CD14-positive monocyte (primary cell): ENCODE measurements around the gene EXOC4. TPM values are rescaled to one million over a fixed set of nuclear protein-coding genes. Genes with fewer than 3 reads are reported as not detected.

Experiments used
- DNase-seq, 3 donors: peaks; one replicate each; pipeline ENCODE4 v3.0.0-alpha.2; 2011 to 2022
- H2AFZ ChIP-seq: 2 replicates; pipeline ENCODE4 v1.6.0; 2012; ENCODE audit warnings: mild to moderate bottlenecking, low read depth, low read length, inconsistent platforms; ENCODE audit not compliant: insufficient read depth, poor library complexity, severe bottlenecking
- H3K27ac ChIP-seq, 2 donors: 1 replicate in 1 of 2; 2 replicates in 1 of 2; pipeline ENCODE4 v1.5.1; 2012 to 2013; ENCODE audit warnings: low read length in 2 of 2, control low read depth in 1 of 2, inconsistent platforms in 1 of 2, low read depth in 1 of 2, mild to moderate bottlenecking in 1 of 2
- H3K27me3 ChIP-seq, 2 donors: one replicate each; pipeline versions ENCODE4 v1.6.0 to v1.6.1; 2011 to 2013; ENCODE audit warnings: low read length in 2 of 2; ENCODE audit not compliant: control insufficient read depth in 2 of 2, insufficient read depth in 2 of 2
- H3K36me3 ChIP-seq, 2 donors: replicated peaks in 1 of 2; 1 replicate in 1 of 2; 2 replicates in 1 of 2; pipeline versions ENCODE4 v1.5.1 to v1.6.1; 2012 to 2013; ENCODE audit warnings: low read length in 2 of 2, control low read depth in 1 of 2, inconsistent platforms in 1 of 2, mild to moderate bottlenecking in 1 of 2; ENCODE audit not compliant: insufficient read depth in 2 of 2, control insufficient read depth in 1 of 2
- H3K4me1 ChIP-seq, 2 donors: 1 replicate in 1 of 2; 2 replicates in 1 of 2; pipeline versions ENCODE4 v1.5.1 to v1.6.1; 2012 to 2013; ENCODE audit warnings: low read length in 2 of 2, control low read depth in 1 of 2, inconsistent platforms in 1 of 2, mild to moderate bottlenecking in 1 of 2, moderate library complexity in 1 of 2; ENCODE audit not compliant: insufficient read depth in 2 of 2, control insufficient read depth in 1 of 2
- H3K4me2 ChIP-seq: replicated peaks from 2 replicates; pipeline ENCODE3; 2012; ENCODE audit warnings: low read length, moderate library complexity, mild to moderate bottlenecking; ENCODE audit not compliant: poor library complexity, severe bottlenecking; ENCODE audit errors: extremely low read depth
- H3K4me3 ChIP-seq, 3 experiments: fragments of 200-600 bp in 1 of 3; sonication (generic) in 1 of 3; replicated peaks in 1 of 3; 1 replicate in 2 of 3; 2 replicates in 1 of 3; pipeline ENCODE4 v1.5.1; 2011 to 2013; ENCODE audit warnings: low read length in 3 of 3, mild to moderate bottlenecking in 3 of 3, control low read depth in 2 of 3, low read depth in 2 of 3, inconsistent platforms in 1 of 3, moderate library complexity in 1 of 3
- H3K79me2 ChIP-seq: 2 replicates; pipeline ENCODE4 v1.6.0; 2012; ENCODE audit warnings: mild to moderate bottlenecking, control low read depth, inconsistent platforms, low read length, moderate library complexity; ENCODE audit not compliant: insufficient read depth
- H3K9ac ChIP-seq: 2 replicates; pipeline ENCODE4 v1.6.0; 2017; ENCODE audit warnings: low read length, mild to moderate bottlenecking; ENCODE audit not compliant: insufficient read depth, poor library complexity, severe bottlenecking
- H3K9me3 ChIP-seq, 2 donors: replicated peaks in 1 of 2; 1 replicate in 1 of 2; 2 replicates in 1 of 2; pipeline versions ENCODE4 v1.5.1 to v1.6.1; 2012 to 2013; ENCODE audit warnings: low read length in 2 of 2, control low read depth in 1 of 2; ENCODE audit not compliant: control insufficient read depth in 1 of 2, insufficient read depth in 1 of 2
- H4K20me1 ChIP-seq: 2 replicates; pipeline ENCODE4 v1.6.0; 2012; ENCODE audit warnings: mild to moderate bottlenecking, low read length, control low read depth, moderate library complexity; ENCODE audit not compliant: insufficient read depth
- H3K27ac Mint-ChIP-seq, 7 donors: one replicate each; pipeline ENCODE4 v1.8.0; 2020; ENCODE audit warnings: mild to moderate bottlenecking in 7 of 7, mixed read lengths in 7 of 7, moderate library complexity in 6 of 7, inconsistent platforms in 2 of 7
- H3K27me3 Mint-ChIP-seq, 3 donors: one replicate each; pipeline ENCODE4 v1.8.0; 2021 to 2022; ENCODE audit warnings: low read depth in 3 of 3, mild to moderate bottlenecking in 3 of 3, mixed read lengths in 3 of 3, moderate library complexity in 3 of 3, inconsistent platforms in 1 of 3
- H3K36me3 Mint-ChIP-seq, 2 donors: one replicate each; pipeline ENCODE4 v1.8.0; 2020; ENCODE audit warnings: mixed read lengths in 2 of 2, inconsistent platforms in 1 of 2, mild to moderate bottlenecking in 1 of 2
- H3K4me1 Mint-ChIP-seq: one replicate; pipeline ENCODE4 v1.8.0; 2020; ENCODE audit warnings: mild to moderate bottlenecking, mixed read lengths
- H3K4me3 Mint-ChIP-seq, 2 donors: one replicate each; pipeline ENCODE4 v1.8.0; 2020; ENCODE audit warnings: mild to moderate bottlenecking in 2 of 2, mixed read lengths in 2 of 2, moderate library complexity in 1 of 2
- H3K9me3 Mint-ChIP-seq, 7 donors: one replicate each; pipeline ENCODE4 v1.8.0; 2020 to 2022; ENCODE audit warnings: mixed read lengths in 7 of 7, mild to moderate bottlenecking in 6 of 7, moderate library complexity in 6 of 7, inconsistent platforms in 2 of 7
- WGBS: methylation state at CpG from one replicate; pipeline ENCODE4 v1.1.5; 2013; ENCODE audit warnings: missing lambda C conversion rate; ENCODE audit not compliant: insufficient coverage; 5-methylcytosine and 5-hydroxymethylcytosine counted together
- intact Hi-C, 2 donors: fragments of 100-400 bp; cut with micrococcal nuclease; formaldehyde crosslinking; loops; one replicate each; pipeline versions ENCODE4 v1.15.0 to v1.15.1; 2023
- polyA plus RNA-seq, 3 donors: library from polyadenylated mRNA; depleted of rRNA in 1 of 3; unstranded in 2 of 3; stranded (reverse) in 1 of 3; fragments of 300-500 nt in 2 of 3; fragments of >200 nt in 1 of 3; fragmentation: Illumina TruSeq in 2 of 3; gene quantifications; 1 replicate in 2 of 3; 2 replicates in 1 of 3; pipeline ENCODE4 v1.2.3, GENCODE V29; 2012 to 2021
- TF ChIP-seq, protein P1 (sequence below): fragments of 200-600 bp; IDR thresholded peaks from one replicate; pipeline ENCODE4 v1.8.0; 2022; ENCODE audit warnings: antibody characterized with exemption, mild to moderate bottlenecking

The EXOC4 gene
- polyA plus RNA-seq, 3 donors, result 20.6 to 22.3 (median 22.3) TPM

DNA sequence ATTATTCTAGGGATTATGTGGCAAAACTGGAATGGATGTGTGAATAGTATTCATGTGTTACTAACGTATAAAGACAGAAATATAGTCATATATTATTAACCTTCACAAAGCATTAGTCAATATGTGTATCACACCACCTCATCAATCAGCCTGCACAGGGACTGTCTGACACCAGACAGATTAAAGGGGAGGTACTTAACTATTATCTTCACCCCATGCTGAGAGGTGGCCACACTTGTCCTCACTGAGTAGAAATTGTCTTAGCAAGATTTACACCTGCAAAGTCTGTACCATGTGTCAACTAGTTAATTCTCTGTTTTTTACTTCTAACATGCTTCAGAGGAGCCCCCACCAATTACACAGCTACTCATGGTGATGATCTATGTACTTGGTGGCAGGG is 727.9 kb downstream of the EXOC4 start:
- intact Hi-C loops, result no loop called here
- H3K9me3 ChIP-seq, result no peaks in the 10 kb centered on the region
- H3K79me2 ChIP-seq, result no peaks in the 10 kb centered on the region
- peaks cover 0 to 4% (median 2%) of the 10 kb centered on the region in 7 donors for H3K9me3 Mint-ChIP-seq
- no peak overlapping the region for H3K4me2 ChIP-seq
- no peak overlapping the region for H3K4me3 ChIP-seq
- H4K20me1 ChIP-seq, result no peaks in the 10 kb centered on the region
- H3K4me1 Mint-ChIP-seq, result peaks cover 2% of the 10 kb centered on the region
- no peaks in the 10 kb centered on the region for H3K4me1 ChIP-seq
- H3K36me3 Mint-ChIP-seq, result peaks cover 2 to 3% of the 10 kb centered on the region in 2 donors
- no peak overlapping the region for H3K27ac Mint-ChIP-seq
- H3K27ac ChIP-seq, result no peak overlapping the region
- H2AFZ ChIP-seq, result no peak overlapping the region
- H3K9ac ChIP-seq, result no peak overlapping the region
- no peak for DNase-seq
- WGBS, result no CpG with 5 or more reads among the region's 1 CpG
- TF ChIP-seq, protein P1, sequence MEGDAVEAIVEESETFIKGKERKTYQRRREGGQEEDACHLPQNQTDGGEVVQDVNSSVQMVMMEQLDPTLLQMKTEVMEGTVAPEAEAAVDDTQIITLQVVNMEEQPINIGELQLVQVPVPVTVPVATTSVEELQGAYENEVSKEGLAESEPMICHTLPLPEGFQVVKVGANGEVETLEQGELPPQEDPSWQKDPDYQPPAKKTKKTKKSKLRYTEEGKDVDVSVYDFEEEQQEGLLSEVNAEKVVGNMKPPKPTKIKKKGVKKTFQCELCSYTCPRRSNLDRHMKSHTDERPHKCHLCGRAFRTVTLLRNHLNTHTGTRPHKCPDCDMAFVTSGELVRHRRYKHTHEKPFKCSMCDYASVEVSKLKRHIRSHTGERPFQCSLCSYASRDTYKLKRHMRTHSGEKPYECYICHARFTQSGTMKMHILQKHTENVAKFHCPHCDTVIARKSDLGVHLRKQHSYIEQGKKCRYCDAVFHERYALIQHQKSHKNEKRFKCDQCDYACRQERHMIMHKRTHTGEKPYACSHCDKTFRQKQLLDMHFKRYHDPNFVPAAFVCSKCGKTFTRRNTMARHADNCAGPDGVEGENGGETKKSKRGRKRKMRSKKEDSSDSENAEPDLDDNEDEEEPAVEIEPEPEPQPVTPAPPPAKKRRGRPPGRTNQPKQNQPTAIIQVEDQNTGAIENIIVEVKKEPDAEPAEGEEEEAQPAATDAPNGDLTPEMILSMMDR, result no peak
- no peaks in the 10 kb centered on the region for H3K27me3 Mint-ChIP-seq
- no peaks in the 10 kb centered on the region for H3K36me3 ChIP-seq
- H3K27me3 ChIP-seq, result no peaks in the 10 kb centered on the region
- no peak overlapping the region for H3K4me3 Mint-ChIP-seq

DNA sequence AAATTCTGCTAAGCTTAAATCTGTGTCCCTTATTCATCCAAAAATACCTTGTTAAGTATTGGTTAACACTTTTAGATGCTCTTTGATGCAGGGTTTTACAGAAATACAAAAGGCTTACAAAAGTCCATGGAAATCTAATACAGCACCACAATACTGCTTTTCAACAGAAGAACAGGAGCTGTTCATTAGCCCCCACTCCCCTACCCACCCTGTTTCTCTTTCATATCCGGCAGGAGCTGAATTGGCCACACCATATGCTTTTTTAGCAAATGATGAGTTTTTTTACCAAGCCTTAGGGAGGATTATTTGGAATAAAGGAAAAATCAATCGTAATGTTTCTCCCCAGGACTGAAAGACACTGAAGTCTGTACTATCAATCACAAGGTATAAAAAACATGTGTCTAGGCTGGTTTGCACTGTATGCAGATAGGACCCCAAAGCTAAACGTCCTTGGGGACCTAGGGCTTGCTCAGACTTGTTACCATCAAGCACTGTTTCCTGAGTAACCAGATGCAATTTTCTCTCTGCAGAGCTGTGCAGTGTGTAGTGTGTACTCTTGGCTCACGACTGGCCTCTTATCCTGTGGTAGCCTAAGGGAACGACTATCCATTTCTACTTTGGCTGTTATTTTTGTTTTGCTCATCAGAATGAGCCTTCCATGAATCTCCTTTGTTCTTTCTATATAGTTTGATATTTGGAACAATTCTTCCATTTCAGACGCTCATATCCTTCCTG is 731.0 kb downstream of the EXOC4 start:
- Mint-ChIP-seq H3K4me3 (no peak overlapping the region), H3K36me3 (peaks cover 0 to 3% of the 10 kb centered on the region in 2 donors), H3K9me3 (peaks cover 0 to 4% (median 2%) of the 10 kb centered on the region in 7 donors), H3K4me1 (no peaks in the 10 kb centered on the region), H3K27me3 (no peaks in the 10 kb centered on the region), H3K27ac (no peak overlapping the region)
- H3K36me3 ChIP-seq, result no peaks in the 10 kb centered on the region
- H4K20me1 ChIP-seq, result no peaks in the 10 kb centered on the region
- DNase-seq, result no peak
- H3K9ac ChIP-seq, result no peak overlapping the region
- H3K4me2 ChIP-seq, result no peak overlapping the region
- H3K27ac ChIP-seq, result no peak overlapping the region
- WGBS, result no CpG with 5 or more reads among the region's 6 CpGs
- intact Hi-C loops, result no loop called here
- H3K4me3 ChIP-seq, result no peak overlapping the region
- TF ChIP-seq, protein P1, result no peak
- no peaks in the 10 kb centered on the region for H3K9me3 ChIP-seq
- H3K27me3 ChIP-seq, result no peaks in the 10 kb centered on the region
- H3K79me2 ChIP-seq, result no peaks in the 10 kb centered on the region
- no peak overlapping the region for H2AFZ ChIP-seq
- no peaks in the 10 kb centered on the region for H3K4me1 ChIP-seq
